ENCODE data around the gene TJP1.
"Not testable (repeated sequence)": the region's sequence is repeated elsewhere in the genome, so short reads cannot be mapped to it uniquely, and the experiment has no call there.

Gene TJP1

DNA sequence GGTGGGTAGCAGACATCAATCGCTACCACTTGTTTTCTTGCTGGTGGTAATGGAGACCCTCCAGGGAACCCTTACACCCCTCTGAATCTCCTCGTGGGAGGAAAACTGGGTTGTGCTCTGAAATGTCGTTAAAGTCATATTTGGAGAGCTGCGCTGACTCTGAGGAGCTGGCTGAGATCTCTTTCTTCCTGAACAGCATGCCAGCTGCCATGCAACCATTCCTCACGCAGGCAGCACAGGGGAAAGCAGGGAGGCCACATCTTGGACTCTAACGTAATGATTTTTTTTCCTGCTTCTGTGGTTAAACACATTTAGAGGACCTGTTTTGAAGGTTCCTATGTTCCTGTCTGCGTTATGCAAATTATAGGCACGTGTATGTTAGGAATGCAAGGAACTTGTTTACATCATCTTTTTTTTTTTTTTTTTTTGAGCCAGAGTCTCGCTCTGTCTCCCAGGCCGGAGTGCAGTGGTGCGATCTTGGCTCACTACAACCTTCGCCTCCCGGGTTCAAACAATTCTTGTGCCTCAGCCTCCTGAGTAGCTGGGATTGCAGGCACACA, 156.7 kb downstream of the TJP1 start:
- DNase-seq (ENCODE audit: low read depth, low spot score) = no peak

DNA sequence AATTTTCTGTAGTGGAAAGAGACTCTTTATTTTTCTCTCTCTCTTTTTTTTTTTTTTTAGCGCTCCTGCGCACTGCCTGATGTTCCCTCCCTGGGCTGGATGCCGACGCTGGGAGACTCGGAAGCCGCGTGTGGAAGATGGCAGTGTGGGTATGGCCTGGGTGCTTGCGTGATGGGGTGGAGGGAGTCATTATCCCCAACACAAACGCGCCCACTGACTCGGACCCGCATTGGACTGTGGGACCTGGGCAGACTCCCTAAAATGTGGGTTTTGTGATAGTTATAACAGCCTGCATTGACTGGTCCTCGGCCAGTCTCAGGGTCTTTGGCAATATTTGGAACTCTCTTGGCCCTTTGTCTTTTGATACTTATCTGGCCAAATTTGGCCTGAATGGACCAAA, 157.9 kb downstream of the TJP1 start:
- DNase-seq (ENCODE audit: low read depth, low spot score) = no peak

DNA sequence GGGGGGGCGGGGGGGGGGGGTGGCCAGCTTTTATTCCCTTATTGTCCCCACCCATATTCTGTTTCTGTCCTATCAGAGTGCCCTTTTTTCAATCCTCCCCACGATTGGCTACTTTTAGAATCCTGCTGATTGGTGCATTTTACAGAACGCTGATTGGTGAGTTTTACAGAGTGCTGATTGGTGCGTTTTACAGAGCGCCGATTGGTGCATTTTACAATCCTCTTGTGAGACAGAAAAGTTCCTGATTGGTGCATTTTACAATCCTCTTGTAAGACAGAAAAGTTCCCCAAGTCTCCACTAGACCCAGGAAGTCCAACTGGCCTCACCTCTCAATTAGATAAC, 164.8 kb downstream of the TJP1 start:
- not testable (repeated sequence) for DNase-seq (ENCODE audit: low read depth, low spot score)

DNA sequence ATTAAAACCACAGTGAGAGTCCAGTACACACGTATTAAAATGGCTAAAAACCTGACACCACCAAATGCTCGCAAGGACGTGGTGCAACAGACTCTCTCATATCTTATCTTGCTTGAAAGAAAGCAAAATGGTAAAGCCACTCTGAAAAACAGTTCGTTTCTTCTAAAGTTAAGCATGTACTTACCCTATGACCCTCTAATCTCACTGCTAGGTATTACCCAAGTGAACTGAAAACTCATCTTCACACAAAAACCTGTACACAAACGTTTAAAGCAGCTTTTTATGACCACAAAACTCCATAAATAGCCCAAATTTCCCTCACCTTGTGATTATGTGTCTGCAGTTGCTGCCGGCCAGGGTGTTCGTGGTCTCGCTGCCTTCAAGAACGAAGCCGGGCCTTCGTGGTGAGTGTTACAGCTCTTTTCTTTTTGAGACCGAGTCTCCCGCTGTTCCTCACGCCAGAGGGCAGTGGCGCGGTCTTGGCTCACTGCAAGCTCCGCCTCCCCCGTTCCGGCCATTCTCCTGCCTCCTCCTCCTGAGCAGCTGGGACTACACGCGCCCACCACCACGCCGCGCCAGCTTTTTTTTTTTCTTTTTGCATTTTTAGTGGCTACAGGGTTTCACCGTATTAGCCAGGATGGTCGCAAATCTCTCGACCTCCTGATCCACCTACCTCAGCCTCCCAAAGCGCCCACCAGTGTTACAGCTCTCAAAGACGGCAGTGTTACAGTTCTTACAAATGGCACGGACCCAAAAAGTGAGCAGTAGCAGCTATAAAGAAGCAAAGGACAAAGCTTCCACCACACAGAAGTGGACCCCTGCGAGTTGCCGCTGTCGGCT, 165.4 kb downstream of the TJP1 start:
- DNase-seq (ENCODE audit: low read depth, low spot score) = no peak

DNA sequence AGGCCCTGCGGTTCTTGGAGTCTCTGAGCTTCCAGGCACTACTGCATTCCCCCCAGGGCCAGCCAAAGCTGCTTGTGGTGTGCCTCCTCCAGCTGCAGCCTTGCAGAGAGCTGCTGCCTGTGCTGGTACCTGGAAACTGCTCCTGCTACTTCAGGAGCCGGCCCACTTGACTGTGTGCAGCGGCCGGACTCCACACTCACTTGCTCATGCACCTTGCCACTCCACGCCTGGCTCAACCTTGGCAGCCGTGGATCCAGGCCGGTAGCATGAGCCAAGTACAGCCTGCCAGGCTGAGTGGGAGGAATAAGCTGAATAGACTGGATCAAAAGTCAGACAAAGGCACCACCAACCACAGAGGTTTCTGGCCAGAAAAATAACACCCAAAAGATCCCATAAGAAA, 169.7 kb downstream of the TJP1 start:
- DNase-seq (ENCODE audit: low read depth, low spot score) = no peak

DNA sequence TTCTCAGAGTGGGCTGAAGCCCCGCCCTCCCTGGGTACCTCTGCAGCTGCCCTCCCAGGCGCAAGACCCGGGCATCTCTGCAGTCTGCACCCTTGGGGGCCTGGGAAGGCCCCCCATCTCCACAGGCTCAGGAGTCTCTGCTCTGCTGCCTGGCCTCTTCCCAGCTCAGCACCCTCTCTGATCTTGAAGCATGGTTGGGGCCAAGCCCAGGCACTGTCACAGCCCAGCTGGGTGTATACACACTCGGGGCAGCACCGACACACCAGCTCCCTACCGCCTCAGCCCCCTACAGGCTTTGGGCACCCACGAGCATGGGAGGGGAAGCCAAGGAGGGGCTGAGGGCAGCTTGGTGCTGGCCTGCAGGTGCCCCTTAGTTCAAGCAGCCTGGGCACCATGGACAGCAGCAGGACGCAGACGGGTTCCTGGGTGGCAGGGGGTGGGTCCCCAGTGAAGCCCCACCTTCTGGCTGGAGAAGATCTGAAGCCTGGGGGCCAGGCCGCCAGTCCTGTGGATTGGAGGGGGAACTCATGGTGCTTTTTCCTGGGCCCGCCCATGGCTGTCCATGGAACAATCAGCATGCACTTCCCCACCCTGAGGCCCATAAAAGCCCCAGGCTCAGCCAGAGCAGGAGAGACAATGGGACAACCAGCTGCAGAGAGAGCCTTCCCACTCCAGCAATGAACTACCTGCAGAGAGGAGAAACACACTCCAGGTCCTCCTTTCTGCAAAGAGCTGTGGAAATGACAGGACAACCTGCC, 170.6 kb downstream of the TJP1 start:
- no peak for DNase-seq (ENCODE audit: low read depth, low spot score)

Measured in activated naive CD8-positive, alpha-beta T cell treated with anti-CD3 and anti-CD28 coated beads, Interleukin-2, amount 50 U/mL, for 16 hours (primary cell).